CD4-positive, alpha-beta T cell treated with Interleukin-6 for 4 hours (primary cell): Measurements from ENCODE around the gene HHLA2.

ENCODE experiments used
- DNase-seq: peaks from one replicate; pipeline ENCODE4 v3.0.0-alpha.2; 2020; ENCODE audit warnings: mixed read lengths

The HHLA2 gene

DNA sequence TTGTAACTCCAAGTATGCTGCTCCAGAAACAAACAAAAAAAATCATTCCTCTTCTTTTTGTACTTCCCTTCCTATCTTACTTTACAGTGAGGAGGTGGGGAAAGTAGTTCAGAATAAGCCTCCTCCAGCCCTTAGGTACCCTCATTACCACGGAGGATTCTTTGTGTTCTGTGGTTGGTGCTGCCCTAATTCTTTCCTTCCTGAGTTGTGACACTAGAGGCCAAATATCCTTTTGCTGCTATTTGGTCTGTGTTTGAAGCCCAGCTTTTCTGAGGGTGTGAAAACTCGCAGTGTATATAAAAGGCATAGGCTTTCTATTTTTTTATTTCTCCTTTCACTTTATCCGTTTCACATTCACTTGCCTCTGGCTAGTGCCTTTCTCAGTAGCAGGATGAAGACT lies 98.2 kb downstream of the HHLA2 start:
- DNase-seq, result no peak

DNA sequence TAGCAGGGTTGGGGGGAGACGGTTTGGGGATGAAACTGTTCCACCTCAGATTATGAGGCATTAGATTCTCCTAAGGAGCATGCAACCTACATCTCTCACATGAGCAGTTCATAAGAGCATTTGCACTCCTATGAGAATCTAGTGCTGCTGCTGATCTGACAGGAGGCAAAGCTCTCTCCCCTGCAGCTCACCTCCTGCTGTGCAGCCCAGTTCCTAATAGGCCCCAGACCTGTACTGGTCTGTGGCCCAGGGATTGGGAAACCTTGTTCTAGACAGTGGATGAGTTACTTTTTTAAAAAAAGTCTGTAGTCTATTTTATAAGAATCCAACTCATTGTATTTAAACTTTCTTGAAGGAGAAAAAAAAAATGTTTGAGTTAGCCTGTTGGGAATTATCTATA lies 100.0 kb downstream of the HHLA2 start:
- no peak for DNase-seq

GRCh38 chr3:108398510-108398909 lies 102.2 kb downstream of the HHLA2 start:
- no peak for DNase-seq

DNA sequence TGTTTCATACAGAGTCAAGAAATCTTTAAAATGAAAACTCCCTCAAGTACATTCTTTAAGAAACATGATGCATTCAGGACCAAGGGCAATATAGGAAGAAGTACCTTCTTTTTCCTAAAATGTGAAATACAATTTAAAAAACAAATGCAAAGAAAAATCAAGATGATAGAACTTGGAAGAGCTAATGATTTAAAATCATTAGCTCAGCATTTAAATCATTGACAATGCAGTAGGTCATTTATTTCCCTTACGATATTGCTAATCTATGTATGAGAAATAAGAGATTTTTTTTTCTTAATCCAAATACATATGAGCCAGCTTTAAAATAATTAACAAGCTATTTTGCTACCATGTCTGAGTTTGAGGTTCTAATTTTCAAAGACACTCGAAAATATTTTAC lies 105.5 kb downstream of the HHLA2 start:
- no peak for DNase-seq

DNA sequence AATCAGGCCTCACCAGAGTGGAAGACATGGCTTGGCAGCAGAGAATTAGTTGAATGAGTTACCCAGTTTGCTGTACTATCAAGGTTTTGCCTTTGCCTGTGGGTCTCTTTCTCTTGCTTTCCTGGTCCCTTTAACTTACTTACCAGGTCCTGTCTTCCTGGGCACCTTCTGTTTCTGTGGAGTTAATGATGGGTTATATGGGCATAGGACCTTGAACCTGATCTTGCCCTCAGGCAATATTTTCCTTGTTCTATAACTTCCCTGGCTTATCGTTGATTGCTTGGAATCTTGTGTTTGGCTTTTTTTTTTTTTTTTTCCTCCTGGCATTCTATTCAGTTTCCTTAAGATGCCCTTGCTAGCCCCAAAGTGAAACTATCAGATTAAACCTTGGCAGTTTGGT lies 106.8 kb downstream of the HHLA2 start:
- DNase-seq, result no peak

- no peak for DNase-seq
Observed at GRCh38 chr3:108403686-108404345, 107.5 kb downstream of the HHLA2 start.

GRCh38 chr3:108404368-108404767 lies 108.0 kb downstream of the HHLA2 start:
- no peak for DNase-seq

GRCh38 chr3:108406063-108406660 lies 109.8 kb downstream of the HHLA2 start:
- DNase-seq, result no peak

- no peak for DNase-seq
Observed at GRCh38 chr3:108406661-108407206, 110.4 kb downstream of the HHLA2 start.

GRCh38 chr3:108407886-108408285 lies 111.5 kb downstream of the HHLA2 start:
- no peak for DNase-seq

DNA sequence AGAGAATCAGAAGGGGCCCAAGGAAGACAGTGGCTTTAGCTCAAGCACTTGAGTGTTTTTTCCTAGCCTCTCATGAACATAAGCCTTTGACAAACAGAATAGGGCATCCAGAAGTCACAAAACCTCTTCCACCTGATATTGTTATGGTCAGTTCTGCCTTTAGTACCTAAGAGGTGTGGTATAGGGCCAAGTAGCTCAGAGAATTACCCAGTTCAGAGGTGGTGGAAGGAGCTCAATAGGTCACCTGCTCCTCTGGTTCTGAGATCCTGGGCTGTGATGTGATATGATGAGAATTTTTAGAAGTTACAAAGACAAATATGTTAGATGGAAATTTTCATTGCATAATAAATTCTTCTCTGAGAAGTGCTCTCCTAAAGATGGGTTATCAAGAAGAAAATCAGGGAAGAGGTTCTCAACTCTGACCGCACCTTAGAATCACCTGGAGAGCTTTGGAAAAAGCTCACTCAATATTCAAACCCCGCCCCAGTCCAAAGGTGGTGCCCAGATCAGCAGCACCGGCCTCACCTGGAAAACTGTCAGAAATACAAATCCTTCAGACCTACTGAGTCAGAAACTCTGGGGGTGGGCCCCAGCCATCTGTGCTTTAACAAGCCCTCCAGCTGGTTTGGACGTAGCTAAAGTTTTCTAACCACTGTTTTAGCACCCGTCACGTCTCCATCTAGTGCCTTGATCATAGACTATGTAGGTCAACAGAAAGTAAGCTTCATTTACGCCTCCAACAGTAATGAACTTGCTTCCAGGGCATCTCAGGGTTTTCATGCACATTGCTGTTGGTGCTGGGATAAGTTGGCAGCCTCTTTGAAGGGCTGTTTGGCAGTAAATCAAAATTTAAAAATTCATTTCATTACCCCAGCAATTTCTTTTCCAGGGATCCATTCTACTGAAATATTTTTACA lies 112.8 kb downstream of the HHLA2 start:
- DNase-seq, result no peak

DNA sequence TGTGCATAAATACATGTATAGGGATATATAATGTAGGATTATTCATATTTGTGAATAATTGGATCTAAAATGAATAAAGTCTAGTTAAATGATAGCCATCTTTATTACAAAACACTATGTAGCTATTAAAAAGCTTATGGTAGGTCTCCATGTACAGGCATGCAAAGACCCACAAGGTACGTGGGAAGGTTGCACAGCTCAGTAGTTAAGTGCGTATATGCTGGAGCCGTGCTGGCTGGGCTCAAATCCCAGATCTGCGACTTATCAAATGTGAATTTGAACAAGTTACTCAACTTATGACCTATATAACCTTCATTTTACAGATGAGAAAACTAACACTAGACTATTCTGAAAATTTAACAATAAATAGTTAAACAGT lies 113.4 kb downstream of the HHLA2 start:
- DNase-seq, result no peak

GRCh38 chr3:108410531-108410984 lies 114.2 kb downstream of the HHLA2 start:
- DNase-seq, result no peak

GRCh38 chr3:108412121-108412750 lies 115.9 kb downstream of the HHLA2 start:
- DNase-seq, result no peak

- no peak for DNase-seq
Observed at GRCh38 chr3:108414007-108414406, 117.7 kb downstream of the HHLA2 start.

GRCh38 chr3:108415661-108416060 lies 119.3 kb downstream of the HHLA2 start:
- DNase-seq, result no peak

- no peak for DNase-seq
Observed at GRCh38 chr3:108416111-108416869, 119.9 kb downstream of the HHLA2 start.

DNA sequence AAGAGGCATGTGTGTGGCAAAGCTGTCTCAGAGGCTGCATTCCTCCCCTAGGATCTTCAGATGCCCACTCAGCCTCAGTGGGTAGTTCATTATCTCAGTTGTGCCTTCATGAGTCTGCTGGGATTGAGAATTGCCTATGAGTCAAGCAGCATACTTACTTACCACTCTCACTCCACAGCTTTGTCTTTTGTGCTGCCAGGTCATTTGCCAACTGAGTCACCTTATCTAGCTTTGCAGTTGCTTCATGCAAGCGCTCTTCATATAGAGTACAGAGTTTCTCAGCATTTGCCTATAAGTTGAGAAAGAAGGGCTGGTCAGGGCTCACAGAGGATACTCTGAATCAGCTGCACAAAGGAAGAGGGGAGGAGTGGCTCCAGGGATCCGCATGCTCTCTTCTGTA lies 124.6 kb downstream of the HHLA2 start:
- DNase-seq, result no peak
